Measurements from ENCODE around the gene WDR73. TPM values are rescaled to one million over a fixed set of nuclear protein-coding genes. Genes with fewer than 3 reads are reported as not detected.

WDR73 gene
- total RNA-seq, 2 donors from 2014 or later = 15.3 to 24.3 TPM

GRCh38 chr15:84604826-84605553 lies 49.1 kb downstream of the WDR73 start:
- intact Hi-C loops (cut with DNase I) = no loop called here
- Histone ChIP-seq H3K36me3 (no peaks in the 10 kb centered on the region), H3K4me1 (peaks cover under 1% of the 10 kb centered on the region), H3K9me3 (no peaks in the 10 kb centered on the region), H3K4me3 (no peak overlapping the region), H3K27me3 (no peaks in the 10 kb centered on the region), H3K27ac (no peak overlapping the region), H3K9ac (ENCODE audit: low read depth in 2 of 2, low read length in 2 of 2) (no peak overlapping the region)
- TF ChIP-seq CTCF (IDR thresholded peaks at IDR 0.05) = no peak
- DNase-seq = no peak

GRCh38 chr15:84603630-84604379 lies 50.3 kb downstream of the WDR73 start:
- H3K36me3 ChIP-seq = no peaks in the 10 kb centered on the region
- H3K4me3 ChIP-seq = no peak overlapping the region
- no peaks in the 10 kb centered on the region for H3K27me3 ChIP-seq
- H3K9ac ChIP-seq (ENCODE audit: low read depth in 2 of 2, low read length in 2 of 2) = no peak overlapping the region
- intact Hi-C loops (cut with DNase I) = no loop called here
- H3K27ac ChIP-seq = no peak overlapping the region
- H3K9me3 ChIP-seq = no peaks in the 10 kb centered on the region
- H3K4me1 ChIP-seq = peaks cover 3% of the 10 kb centered on the region
- no peak for DNase-seq
- no peak for TF ChIP-seq CTCF (IDR thresholded peaks at IDR 0.05)

GRCh38 chr15:84601555-84601838 lies 52.6 kb downstream of the WDR73 start:
- Histone ChIP-seq H3K9ac (ENCODE audit: low read depth in 2 of 2, low read length in 2 of 2) (peak overlapping the region; percentile 86 to 87), H3K4me3 (peak overlapping the region; percentile 82), H3K9me3 (no peaks in the 10 kb centered on the region), H3K27me3 (no peaks in the 10 kb centered on the region), H3K4me1 (peaks cover 3% of the 10 kb centered on the region), H3K27ac (no peak overlapping the region), H3K36me3 (no peaks in the 10 kb centered on the region)
- TF ChIP-seq CTCF (IDR thresholded peaks at IDR 0.05) = no peak
- intact Hi-C loops (cut with DNase I) = no loop called here
- no peak for DNase-seq

GRCh38 chr15:84600687-84601554 lies 53.2 kb downstream of the WDR73 start, which contains the start of gene ZSCAN2:
TSS of gene ZSCAN2 (plus strand) at chr15:84601009. CDS start at chr15:84603928, 2,919 bp downstream.
- Histone ChIP-seq H3K27ac (peak within 1 kb of the TSS; percentile 16), H3K27me3 (no peaks in the 10 kb centered on the region), H3K36me3 (no peaks in the 10 kb centered on the region), H3K9me3 (no peaks in the 10 kb centered on the region), H3K4me3 (peak within 1 kb of the TSS; percentile 82), H3K9ac (ENCODE audit: low read depth in 2 of 2, low read length in 2 of 2) (peak within 1 kb of the TSS; percentile 86 to 87), H3K4me1 (peaks cover 3% of the 10 kb centered on the region)
- intact Hi-C loops (cut with DNase I) = no loop called here
- DNase-seq = peak; percentile 97
- TF ChIP-seq CTCF (IDR thresholded peaks at IDR 0.05) = no peak

- H3K9me3 ChIP-seq = no peaks in the 10 kb centered on the region
- H3K36me3 ChIP-seq = no peaks in the 10 kb centered on the region
- TF ChIP-seq CTCF (IDR thresholded peaks at IDR 0.05) = no peak
- intact Hi-C loops (cut with DNase I) = no loop called here
- peak overlapping the region; percentile 16 for H3K27ac ChIP-seq
- peak overlapping the region in 1 of 2 donors; percentile 86 for H3K9ac ChIP-seq (ENCODE audit: low read depth in 2 of 2, low read length in 2 of 2)
- DNase-seq = peak; percentile 94
- peak overlapping the region; percentile 82 for H3K4me3 ChIP-seq
- H3K4me1 ChIP-seq = peaks cover 3% of the 10 kb centered on the region
- no peaks in the 10 kb centered on the region for H3K27me3 ChIP-seq
Measured at GRCh38 chr15:84600331-84600686, 53.8 kb downstream of the WDR73 start.

All from colonic mucosa (tissue), 4 donors.